ENCODE measurements around the gene PLBD2. TPM values are rescaled to one million over a fixed set of nuclear protein-coding genes. Genes with fewer than 3 reads are reported as not detected.

PLBD2 gene
- total and polyA plus RNA-seq, 2 donors (not counting 1 experiment from before 2014, with no cell fraction given), result 11.9 to 35.5 TPM

- H3K27ac ChIP-seq (ENCODE audit: insufficient read depth, low read length), result no peak overlapping the region
- H3K36me3 ChIP-seq (ENCODE audit: control insufficient read depth, insufficient read depth, low read length), result no peaks in the 10 kb centered on the region
- no peak overlapping the region for H3K4me3 ChIP-seq (replicated peaks in 1 of 4; ENCODE audit: control extremely low read depth in 1 of 4, insufficient read depth in 1 of 4, low read depth in 3 of 4, low read length in 4 of 4)
- no peak for TF ChIP-seq CTCF (conservative IDR thresholded peaks at IDR 0.05 in 1 of 2, IDR thresholded peaks at IDR 0.05 in 1 of 2; ENCODE audit: low read depth in 1 of 2, low read length in 2 of 2)
- no peak for TF ChIP-seq EZH2 (IDR thresholded peaks at IDR 0.05; ENCODE audit: low read length, missing control alignments)
- H4K20me1 ChIP-seq (ENCODE audit: control insufficient read depth, extremely low read depth, insufficient read depth, low read length), result no peaks in the 10 kb centered on the region
- peaks cover 2% of the 10 kb centered on the region for H3K79me2 ChIP-seq (ENCODE audit: control insufficient read depth, insufficient read depth, low read length)
- no peaks in the 10 kb centered on the region for H3K4me1 ChIP-seq (ENCODE audit: control insufficient read depth, extremely low read depth, insufficient read depth, low read length)
- DNase-seq (ENCODE audit: low read depth in 2 of 2), result no peak
- no peaks in the 10 kb centered on the region for H3K9me3 ChIP-seq (ENCODE audit: control insufficient read depth, insufficient read depth, low read depth, low read length)
- H3K27me3 ChIP-seq (ENCODE audit: control insufficient read depth, insufficient read depth, low read length), result no peaks in the 10 kb centered on the region
- no peak overlapping the region for H3K9ac ChIP-seq (ENCODE audit: insufficient read depth, low read length)
- H3K4me2 ChIP-seq (ENCODE audit: extremely low read depth, insufficient read depth, low read length), result no peak overlapping the region
- no peak overlapping the region for H2AFZ ChIP-seq (ENCODE audit: low read length)
Measured at GRCh38 chr12:113424456-113424855, 66.1 kb downstream of the PLBD2 start.

GRCh38 chr12:113424915-113425823 is 66.8 kb downstream of the PLBD2 start:
- no peak overlapping the region for H3K4me3 ChIP-seq (replicated peaks in 1 of 4; ENCODE audit: control extremely low read depth in 1 of 4, insufficient read depth in 1 of 4, low read depth in 3 of 4, low read length in 4 of 4)
- H3K4me2 ChIP-seq (ENCODE audit: extremely low read depth, insufficient read depth, low read length), result no peak overlapping the region
- H3K27ac ChIP-seq (ENCODE audit: insufficient read depth, low read length), result no peak overlapping the region
- H3K4me1 ChIP-seq (ENCODE audit: control insufficient read depth, extremely low read depth, insufficient read depth, low read length), result no peaks in the 10 kb centered on the region
- no peaks in the 10 kb centered on the region for H3K36me3 ChIP-seq (ENCODE audit: control insufficient read depth, insufficient read depth, low read length)
- DNase-seq (ENCODE audit: low read depth in 2 of 2), result peak; percentile 33 to 63
- no peak overlapping the region for H2AFZ ChIP-seq (ENCODE audit: low read length)
- no peaks in the 10 kb centered on the region for H3K9me3 ChIP-seq (ENCODE audit: control insufficient read depth, insufficient read depth, low read depth, low read length)
- TF ChIP-seq EZH2 (IDR thresholded peaks at IDR 0.05; ENCODE audit: low read length, missing control alignments) (no peak), CTCF (conservative IDR thresholded peaks at IDR 0.05 in 1 of 2, IDR thresholded peaks at IDR 0.05 in 1 of 2; ENCODE audit: low read depth in 1 of 2, low read length in 2 of 2) (peak; percentile 80 to 91)
- no peak overlapping the region for H3K9ac ChIP-seq (ENCODE audit: insufficient read depth, low read length)
- H3K27me3 ChIP-seq (ENCODE audit: control insufficient read depth, insufficient read depth, low read length), result no peaks in the 10 kb centered on the region
- peaks cover 2% of the 10 kb centered on the region for H3K79me2 ChIP-seq (ENCODE audit: control insufficient read depth, insufficient read depth, low read length)
- H4K20me1 ChIP-seq (ENCODE audit: control insufficient read depth, extremely low read depth, insufficient read depth, low read length), result no peaks in the 10 kb centered on the region

- Histone ChIP-seq H3K79me2 (ENCODE audit: control insufficient read depth, insufficient read depth, low read length) (peaks cover 2% of the 10 kb centered on the region), H3K9ac (ENCODE audit: insufficient read depth, low read length) (no peak overlapping the region), H3K4me3 (replicated peaks in 1 of 4; ENCODE audit: control extremely low read depth in 1 of 4, insufficient read depth in 1 of 4, low read depth in 3 of 4, low read length in 4 of 4) (no peak overlapping the region), H3K27ac (ENCODE audit: insufficient read depth, low read length) (no peak overlapping the region), H3K27me3 (ENCODE audit: control insufficient read depth, insufficient read depth, low read length) (no peaks in the 10 kb centered on the region), H3K36me3 (ENCODE audit: control insufficient read depth, insufficient read depth, low read length) (no peaks in the 10 kb centered on the region), H3K4me1 (ENCODE audit: control insufficient read depth, extremely low read depth, insufficient read depth, low read length) (no peaks in the 10 kb centered on the region), H2AFZ (ENCODE audit: low read length) (no peak overlapping the region), H3K4me2 (ENCODE audit: extremely low read depth, insufficient read depth, low read length) (no peak overlapping the region), H3K9me3 (ENCODE audit: control insufficient read depth, insufficient read depth, low read depth, low read length) (no peaks in the 10 kb centered on the region), H4K20me1 (ENCODE audit: control insufficient read depth, extremely low read depth, insufficient read depth, low read length) (no peaks in the 10 kb centered on the region)
- TF ChIP-seq CTCF (conservative IDR thresholded peaks at IDR 0.05 in 1 of 2, IDR thresholded peaks at IDR 0.05 in 1 of 2; ENCODE audit: low read depth in 1 of 2, low read length in 2 of 2) (no peak), EZH2 (IDR thresholded peaks at IDR 0.05; ENCODE audit: low read length, missing control alignments) (no peak)
- DNase-seq (ENCODE audit: low read depth in 2 of 2), result no peak
Measured at GRCh38 chr12:113425960-113426453, 67.6 kb downstream of the PLBD2 start.
